HTR-8/SVneo (cell line): ENCODE measurements around the gene TMEM245.
"Not testable (repeated sequence)": the region's sequence is repeated elsewhere in the genome, so short reads cannot be mapped to it uniquely, and the experiment has no call there.

ENCODE experiments used
- DNase-seq: peaks from one replicate; pipeline ENCODE4 v3.0.0; 2011; ENCODE audit warnings: low spot score, mixed read lengths; ENCODE audit not compliant: insufficient read length
- FAIRE-seq: peaks from 2 replicates; lab custom pipeline; 2011; peaks lifted over from hg19 to GRCh38; lab: Jason Lieb, UNC

Gene TMEM245

DNA sequence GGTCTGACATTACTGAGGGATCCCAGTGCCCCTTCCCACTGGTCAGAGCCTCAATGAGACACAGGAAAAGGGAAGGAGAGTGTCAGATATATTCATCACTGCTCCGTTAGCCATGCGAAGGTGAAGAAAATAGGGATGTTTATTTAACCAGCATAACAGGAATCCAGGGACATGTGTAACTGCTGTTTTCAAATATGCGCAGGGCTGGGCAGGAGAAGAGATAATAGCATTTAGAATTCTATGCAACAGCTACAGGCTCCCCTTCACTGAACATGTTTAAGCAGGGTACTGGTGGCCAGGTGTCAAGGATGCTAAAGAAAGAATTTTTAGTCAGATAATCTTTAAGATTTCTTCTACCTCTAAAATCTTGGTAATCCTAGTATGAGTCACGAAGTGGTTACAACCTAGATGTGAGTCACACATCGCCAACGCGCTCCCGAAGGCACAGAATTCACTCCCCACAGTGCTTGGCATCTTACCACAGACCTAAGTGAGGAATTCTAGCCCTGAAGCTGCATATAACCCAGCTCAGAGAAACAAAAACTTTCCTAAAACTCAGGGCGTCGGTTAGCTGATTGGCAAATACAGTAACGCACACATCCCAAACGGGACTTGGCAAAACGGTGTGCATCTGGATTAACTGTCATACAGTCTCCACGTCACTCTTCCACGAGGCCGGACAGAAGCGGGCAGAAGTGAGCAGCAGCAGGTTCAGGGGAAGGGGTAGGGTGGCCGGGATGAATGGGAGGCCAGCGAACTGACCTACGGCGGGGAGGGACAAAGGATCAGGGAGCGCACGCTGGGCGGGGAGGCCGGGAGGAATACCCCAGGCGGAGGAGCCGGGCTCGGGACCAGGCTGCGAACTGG, 107.5 kb downstream of the TMEM245 start:
- DNase-seq (peak; percentile 83), FAIRE-seq (peak; percentile 84)

DNA sequence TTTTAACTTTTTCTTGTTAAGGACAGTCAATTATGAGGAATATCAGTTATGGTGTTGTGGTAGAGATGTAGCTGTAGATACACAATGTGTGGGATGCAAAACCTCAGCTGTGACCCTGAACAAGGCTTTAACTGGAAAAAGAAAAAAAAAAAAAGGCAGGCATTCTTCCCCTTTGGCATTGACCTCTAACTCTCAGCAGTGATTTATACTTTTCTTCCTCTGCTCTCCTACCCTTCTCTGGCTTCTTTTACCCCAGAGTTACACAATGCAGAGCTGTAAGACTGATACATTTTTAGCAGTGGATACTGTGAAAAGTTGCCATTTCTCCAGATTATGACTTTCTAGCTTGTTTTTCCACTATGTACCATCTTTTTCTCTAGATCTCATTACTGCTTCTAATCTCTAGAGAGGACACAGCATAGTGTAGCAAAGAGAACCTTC, 108.5 kb downstream of the TMEM245 start:
- FAIRE-seq (no peak), DNase-seq (no peak)

DNA sequence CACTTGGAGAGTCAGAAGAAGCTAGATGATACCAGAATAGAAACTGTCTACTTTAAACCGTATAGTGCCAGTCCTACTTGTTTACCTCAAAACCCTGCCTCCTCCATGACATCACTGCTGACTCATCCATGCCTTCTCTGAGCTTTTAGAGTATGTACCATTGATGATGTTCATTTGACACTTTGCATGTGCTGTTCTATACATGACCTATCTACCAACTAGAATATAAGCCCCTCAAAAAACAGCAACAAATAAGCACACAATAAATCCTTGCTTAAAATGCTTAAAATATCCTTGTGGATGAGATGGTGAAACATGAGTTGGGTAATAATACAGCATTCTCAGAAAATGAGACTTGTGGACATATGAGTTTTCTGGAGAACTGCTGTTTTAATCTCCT, 109.0 kb downstream of the TMEM245 start:
- DNase-seq (peak; percentile 28), FAIRE-seq (no peak)

DNA sequence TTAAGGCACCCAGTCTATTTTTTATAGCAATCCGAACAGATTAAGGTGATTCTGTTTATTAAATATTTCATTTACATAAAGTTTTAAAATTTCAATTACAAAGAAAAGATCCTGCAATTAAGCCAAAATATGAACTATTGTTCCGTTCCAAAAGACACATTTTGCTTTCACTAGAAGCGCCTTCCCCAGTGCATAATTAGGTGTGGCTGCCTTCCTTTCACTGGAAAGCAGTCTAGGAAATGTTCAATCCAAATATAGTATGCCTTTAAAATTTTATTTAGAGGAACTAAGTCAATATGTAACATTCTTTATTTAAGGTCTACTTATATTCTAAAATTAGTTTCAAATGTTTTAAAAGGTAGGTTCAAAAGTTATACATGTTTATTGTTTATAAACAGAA, 114.1 kb downstream of the TMEM245 start:
- no peak for DNase-seq
- FAIRE-seq, result no peak

DNA sequence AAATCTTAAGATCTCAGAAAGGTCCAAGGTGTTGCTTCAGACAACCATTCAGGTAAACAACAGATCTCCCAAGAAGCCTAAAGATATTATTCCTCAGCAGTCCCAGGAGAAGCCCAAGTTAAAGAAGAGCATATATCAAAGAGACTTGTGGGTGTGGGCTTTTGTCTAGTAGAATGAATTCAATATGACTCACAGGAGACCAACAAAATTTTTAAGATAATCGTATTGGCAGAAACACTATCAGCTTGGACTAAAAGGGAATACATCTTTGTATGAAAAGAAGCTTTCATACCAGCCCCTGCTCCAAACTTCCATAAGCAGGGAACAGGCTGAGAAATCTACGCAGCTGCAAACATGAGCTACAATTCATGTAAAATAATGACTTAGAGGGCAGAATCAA, 116.6 kb downstream of the TMEM245 start:
- no peak for FAIRE-seq

DNA sequence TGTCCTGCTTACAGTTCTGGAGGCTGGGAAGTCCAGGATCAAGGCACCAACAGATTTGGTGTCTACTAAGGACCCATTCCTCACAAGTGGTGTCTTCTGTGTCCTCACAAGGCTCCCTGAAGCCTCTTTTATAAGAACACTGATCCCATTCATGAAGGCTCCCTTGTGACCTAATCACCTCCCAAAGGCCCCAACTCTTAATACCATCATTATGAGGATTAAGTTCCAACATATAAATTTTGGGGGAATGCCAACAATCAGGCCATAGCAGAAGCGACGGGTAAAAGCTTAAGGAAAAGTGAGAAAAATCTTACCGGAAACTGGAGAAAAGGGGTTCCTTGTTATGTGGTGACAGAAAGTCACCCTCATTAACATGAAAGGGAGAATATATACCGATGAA, 117.6 kb downstream of the TMEM245 start:
- FAIRE-seq, result no peak
- no peak for DNase-seq

More for the DNA sequence above, 116.6 kb downstream of the TMEM245 start:
- no peak for DNase-seq

DNA sequence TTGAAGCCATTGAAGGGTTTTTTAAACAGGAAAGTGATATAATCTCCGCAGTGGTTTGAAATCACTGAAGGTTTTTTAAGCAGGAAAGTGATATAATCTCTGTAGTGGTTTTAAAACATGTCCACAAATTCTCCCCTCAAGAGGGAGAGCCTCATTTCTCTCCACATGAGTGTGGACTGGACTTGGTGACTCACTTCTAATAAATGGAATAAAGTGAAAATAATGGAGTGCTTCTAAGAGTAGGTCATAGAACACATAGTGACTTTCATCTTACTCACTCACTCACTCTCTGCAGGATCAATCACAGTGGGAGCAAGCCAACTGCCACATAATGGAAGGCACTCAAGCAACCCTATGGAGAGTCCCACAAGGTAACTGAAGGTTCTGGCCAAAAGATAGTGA, 118.5 kb downstream of the TMEM245 start:
- DNase-seq (peak; percentile 50), FAIRE-seq (peak; percentile 60)

DNA sequence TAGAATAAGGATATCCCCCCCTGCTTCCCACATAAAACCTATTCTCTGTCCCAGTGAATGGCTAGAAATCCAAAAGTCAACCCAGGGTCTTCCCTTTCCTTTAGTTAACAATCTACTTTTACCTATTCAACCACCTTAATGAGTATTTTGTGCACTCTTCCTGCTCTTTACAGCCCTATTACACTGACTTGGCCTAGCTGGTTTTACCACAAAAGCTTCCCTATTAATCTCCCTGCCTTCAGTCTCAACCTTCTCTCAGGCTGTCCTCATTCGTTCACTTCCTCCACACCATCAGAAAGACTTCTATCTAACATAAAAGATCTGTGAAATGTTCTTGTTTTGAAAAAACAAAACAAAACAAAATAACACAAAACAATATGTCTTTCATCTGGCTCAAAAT, 122.6 kb downstream of the TMEM245 start:
- DNase-seq, result no peak
- no peak for FAIRE-seq

DNA sequence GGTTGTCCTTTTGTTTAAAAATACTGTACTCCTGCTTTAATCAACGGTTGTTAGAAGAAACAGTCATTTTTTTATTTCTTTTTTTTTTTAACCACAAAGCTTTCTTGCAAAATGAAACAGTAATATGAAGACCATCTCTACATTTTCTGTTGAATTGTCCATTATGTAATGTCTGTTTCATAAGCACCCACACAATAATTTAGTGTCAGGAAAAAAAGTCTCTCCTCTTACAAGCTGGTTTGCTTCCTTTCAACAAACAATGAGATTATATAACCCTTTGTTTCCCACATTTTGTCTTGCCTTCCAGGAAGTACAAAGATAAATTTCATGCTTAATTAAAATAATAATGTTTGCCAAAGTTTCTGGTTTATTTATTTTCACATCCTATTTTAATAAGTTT, 123.1 kb downstream of the TMEM245 start:
- no peak for FAIRE-seq

DNA sequence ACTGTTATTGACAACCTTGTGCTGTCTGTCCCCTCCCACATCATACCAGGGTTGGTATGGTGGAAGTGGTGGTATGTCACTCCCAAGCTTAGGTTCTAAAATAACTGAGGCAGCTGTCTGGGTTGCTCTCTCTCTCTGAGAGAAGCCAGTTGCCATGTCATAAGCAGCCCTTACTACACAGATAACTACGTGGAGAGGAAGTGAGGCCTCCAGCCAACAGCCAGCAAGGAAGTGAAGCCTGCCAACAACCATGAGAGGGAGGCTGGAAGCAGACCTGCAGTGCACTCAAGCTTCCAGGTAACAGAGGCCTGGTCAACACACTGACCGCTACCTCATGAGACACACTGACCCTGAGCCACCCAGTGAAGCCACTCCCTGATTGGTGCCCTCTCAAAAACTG, 125.1 kb downstream of the TMEM245 start:
- DNase-seq (no peak), FAIRE-seq (no peak)

More for the DNA sequence above, 123.1 kb downstream of the TMEM245 start:
- DNase-seq, result no peak

DNA sequence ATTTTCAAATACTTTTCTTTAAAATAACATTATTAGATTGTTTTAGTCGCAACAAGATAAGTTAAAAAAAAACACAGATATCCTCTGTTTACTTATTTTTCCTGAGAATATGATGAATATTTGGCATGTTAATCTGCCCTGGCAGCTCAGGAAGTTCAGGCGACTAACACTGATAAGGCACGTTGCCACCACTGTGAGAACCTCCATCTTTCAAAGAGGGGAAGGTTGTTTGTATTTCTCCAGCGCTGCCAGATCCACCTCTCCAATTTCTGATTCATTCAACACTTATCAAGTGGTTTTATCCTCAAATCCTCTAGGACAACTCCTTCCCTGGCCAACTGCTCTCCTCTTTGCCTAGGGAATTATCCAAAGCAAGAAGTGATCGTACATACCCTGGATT, 128.3 kb downstream of the TMEM245 start:
- DNase-seq, result peak; percentile 6
- FAIRE-seq, result no peak

DNA sequence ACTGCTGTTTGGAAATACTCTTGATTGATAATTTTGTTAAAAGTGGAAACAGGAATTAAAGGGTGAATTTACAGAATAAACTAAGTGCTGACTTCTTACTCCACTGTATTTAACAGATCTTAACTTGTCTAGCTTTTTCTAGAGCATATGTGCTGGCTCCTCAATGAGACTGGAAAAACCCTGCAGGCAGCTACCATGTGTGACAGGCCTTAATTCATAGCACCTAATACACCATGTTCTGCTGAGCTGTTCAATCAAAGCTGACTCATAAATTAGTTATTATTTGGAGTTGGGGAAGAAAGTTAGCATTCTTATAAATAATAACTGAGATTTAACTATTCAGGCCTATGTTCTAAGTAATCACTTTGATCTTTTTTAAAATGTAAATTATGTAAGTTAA, 135.9 kb downstream of the TMEM245 start:
- no peak for DNase-seq
- no peak for FAIRE-seq

DNA sequence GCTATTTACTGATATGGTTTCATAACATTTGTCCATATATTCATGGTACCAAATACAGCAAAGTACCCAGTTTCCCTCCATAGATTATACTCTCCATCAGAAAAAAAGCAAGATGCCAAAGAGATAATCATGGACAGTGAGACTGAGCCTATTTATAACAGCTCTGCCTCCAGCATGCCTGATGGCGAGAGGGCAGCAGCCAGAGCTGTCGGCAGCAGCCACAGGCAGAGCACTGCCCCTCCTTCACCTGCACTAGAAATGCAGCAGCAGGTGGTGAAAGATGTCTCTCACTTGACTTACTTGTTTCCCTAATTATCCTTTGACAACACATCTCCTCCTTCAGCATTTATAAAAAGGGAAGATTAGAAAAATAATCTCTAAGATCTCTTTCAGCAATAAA, 138.9 kb downstream of the TMEM245 start:
- no peak for FAIRE-seq
- DNase-seq, result no peak

DNA sequence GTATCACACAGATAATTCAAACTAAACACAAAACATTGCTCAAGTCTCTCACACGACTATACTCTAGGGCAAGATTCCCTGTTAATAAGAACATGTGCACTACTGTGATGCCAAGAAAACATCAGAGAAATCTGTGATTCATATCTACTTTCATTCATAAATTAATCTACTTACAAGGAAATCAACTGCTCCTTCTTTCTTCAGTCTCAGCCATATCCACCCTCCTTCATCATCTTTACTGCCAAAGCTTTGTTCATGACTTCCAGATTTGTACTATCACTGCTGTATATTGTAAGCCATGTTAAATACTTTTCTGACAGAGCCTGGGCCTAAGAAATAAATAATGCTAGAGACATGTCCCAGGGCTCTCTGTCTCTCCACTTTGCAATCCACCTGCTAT, 141.5 kb downstream of the TMEM245 start:
- DNase-seq, result no peak
- no peak for FAIRE-seq

DNA sequence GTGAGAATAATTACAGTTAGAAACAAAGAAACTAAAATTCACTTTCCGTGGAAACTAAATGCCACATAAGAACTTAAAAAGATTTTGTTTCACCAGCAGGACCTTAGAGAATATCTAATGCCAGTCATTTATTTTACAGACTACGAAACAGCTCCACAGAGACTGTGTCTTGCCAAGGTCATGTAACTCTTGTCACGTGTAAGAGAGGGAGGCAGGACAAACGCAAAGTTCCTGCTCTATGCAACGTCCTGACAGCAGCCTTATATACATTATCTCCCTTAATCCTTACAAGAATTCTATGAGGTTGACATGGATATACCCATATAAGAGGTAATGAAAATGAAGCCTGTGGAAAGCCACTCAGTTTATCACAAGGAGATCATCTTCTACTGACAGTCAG, 145.9 kb downstream of the TMEM245 start:
- FAIRE-seq (no peak), DNase-seq (no peak)

DNA sequence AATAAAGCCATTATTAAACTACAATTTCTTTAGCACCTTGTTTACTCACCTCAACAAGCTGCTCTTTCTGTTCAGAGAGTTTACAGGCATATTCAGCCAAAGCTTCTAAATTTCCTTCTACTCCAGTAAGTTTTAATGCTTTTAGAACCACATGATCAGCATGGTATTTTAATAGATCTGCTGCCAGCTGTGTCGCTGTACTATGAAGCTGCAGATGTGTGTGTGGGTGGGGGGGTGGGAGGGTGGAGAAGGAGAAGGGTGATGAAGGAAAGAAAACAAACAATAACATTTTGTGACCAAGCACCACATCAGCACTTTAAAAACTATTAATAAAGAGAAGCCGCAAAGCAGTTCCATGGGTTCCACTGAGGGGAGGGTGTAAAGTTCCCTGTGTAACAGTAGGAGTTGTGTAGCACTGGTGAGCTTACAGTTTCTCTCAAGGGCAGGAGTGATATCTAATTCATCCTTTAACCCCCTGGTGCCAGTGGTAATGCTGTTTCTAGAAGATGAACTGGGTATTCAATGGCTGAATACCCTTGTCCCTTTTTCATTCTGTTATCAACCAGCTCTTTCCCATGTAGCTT, 147.0 kb downstream of the TMEM245 start:
- no peak for DNase-seq
- no peak for FAIRE-seq

DNA sequence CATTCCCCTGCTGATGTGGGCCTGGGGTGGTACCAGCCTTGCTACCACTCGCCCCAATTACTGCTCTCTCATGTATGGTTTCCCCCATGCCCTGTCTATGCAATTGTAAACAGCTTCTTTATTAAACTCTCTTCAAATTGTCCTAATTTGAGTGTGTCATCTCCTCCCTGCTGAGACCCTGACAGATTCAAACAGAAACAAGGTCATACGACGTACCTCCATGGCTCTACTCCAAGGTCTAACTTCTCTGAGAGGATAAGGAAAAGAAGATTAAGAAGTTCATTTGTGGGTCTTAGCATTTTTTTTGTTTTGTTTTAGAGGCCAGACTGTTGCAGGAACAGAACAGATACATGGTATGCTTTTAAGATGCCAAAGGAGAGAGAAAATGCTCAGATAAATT, 147.6 kb downstream of the TMEM245 start:
- no peak for FAIRE-seq
- DNase-seq, result no peak

DNA sequence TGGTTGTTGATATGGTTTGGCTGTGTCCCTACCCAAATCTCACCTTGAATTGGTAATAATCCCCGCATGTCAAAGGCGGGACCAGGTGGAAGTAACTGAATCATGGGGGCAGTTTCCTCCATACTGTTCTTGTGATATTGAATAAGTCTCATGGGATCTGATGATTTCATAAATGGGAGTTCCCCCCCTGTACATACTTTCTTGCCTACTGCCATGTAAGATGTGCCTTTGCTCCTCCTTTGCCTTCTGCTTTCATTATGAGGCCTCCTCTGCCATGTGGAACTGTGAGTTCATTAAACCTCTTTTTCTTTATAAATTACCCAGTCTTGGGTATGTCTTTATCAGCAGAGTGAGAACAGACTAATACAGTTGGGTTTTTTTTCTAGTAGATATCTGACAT, 148.4 kb downstream of the TMEM245 start:
- not testable (repeated sequence) for FAIRE-seq, DNase-seq

DNA sequence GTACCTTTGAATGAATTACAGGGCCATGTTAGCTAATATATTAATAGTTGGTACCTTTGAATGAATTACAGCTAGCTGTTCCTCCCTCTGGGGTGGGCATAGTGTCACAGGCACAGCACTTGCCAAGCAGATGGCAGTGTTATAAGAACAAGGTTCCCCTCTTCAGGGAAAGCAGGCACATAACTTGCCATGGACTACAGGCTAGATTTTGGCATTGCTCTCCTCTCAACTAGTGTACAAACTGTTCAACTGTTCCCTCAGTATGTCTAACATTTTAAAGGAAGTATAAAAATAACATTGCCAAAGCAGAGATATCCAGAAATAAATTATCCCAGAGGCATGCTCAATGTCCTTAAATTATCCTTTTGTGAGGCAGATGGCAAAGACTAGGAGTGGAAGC, 151.8 kb downstream of the TMEM245 start:
- FAIRE-seq (no peak), DNase-seq (no peak)
